ENCODE data around the gene CFAP100.

- no peak for TF ChIP-seq EZH2phosphoT487 (IDR thresholded peaks at IDR 0.05; ENCODE audit: low read length)
- TF ChIP-seq, protein P1, sequence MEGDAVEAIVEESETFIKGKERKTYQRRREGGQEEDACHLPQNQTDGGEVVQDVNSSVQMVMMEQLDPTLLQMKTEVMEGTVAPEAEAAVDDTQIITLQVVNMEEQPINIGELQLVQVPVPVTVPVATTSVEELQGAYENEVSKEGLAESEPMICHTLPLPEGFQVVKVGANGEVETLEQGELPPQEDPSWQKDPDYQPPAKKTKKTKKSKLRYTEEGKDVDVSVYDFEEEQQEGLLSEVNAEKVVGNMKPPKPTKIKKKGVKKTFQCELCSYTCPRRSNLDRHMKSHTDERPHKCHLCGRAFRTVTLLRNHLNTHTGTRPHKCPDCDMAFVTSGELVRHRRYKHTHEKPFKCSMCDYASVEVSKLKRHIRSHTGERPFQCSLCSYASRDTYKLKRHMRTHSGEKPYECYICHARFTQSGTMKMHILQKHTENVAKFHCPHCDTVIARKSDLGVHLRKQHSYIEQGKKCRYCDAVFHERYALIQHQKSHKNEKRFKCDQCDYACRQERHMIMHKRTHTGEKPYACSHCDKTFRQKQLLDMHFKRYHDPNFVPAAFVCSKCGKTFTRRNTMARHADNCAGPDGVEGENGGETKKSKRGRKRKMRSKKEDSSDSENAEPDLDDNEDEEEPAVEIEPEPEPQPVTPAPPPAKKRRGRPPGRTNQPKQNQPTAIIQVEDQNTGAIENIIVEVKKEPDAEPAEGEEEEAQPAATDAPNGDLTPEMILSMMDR (IDR thresholded peaks at IDR 0.05; ENCODE audit: low read length): no peak
Observed at GRCh38 chr3:126424751-126425150, 30.0 kb downstream of the CFAP100 start.

Measured in MM.1S (cell line).